Adrenal gland (tissue), 12 donors: ENCODE data around the gene NIN. TPM values are rescaled to one million over a fixed set of nuclear protein-coding genes. Genes with fewer than 3 reads are reported as not detected.

Experiments
- DNase-seq, 7 donors: peaks; one replicate each; pipeline ENCODE4 v3.0.0-alpha.2; 2019 to 2020
- H3K27ac ChIP-seq, 5 donors: fragments of 200-600 bp; sonication (generic) in 4 of 5; 1 replicate in 3 of 5; 2 replicates in 2 of 5; pipeline versions ENCODE4 v1.5.1 to v1.8.0; 2016 to 2020; ENCODE audit warnings: mild to moderate bottlenecking in 1 of 5
- H3K27me3 ChIP-seq: fragments of 200-600 bp; 2 replicates; pipeline ENCODE4 v1.8.0; 2021
- H3K36me3 ChIP-seq, 2 donors: fragments of 200-600 bp; replicated peaks in 1 of 2; 1 replicate in 1 of 2; 2 replicates in 1 of 2; pipeline versions ENCODE4 v1.5.1 to v1.8.0; 2018 to 2022
- H3K4me1 ChIP-seq, 2 donors: fragments of 200-600 bp; replicated peaks in 1 of 2; 1 replicate in 1 of 2; 2 replicates in 1 of 2; pipeline versions ENCODE4 v1.5.1 to v1.8.0; 2018 to 2021
- H3K4me3 ChIP-seq, 4 donors: fragments of 200-600 bp; sonication (generic) in 3 of 4; one replicate each; pipeline ENCODE4 v1.5.1; 2016 to 2018
- H3K9me3 ChIP-seq, 3 donors: fragments of 200-600 bp; sonication (generic) in 1 of 3; replicated peaks in 1 of 3; 1 replicate in 2 of 3; 2 replicates in 1 of 3; pipeline versions ENCODE4 v1.5.1 to v1.8.0; 2016 to 2021
- POLR2A ChIP-seq, 2 donors: fragments of 450-650 bp; IDR thresholded peaks; one replicate each; pipeline ENCODE4 v1.6.1; 2017; ENCODE audit warnings: antibody characterized with exemption in 2 of 2, mild to moderate bottlenecking in 2 of 2, moderate library complexity in 1 of 2
- WGBS, 4 donors: extraction: QIAGEN DNeasy Blood & Tissue Kit in 2 of 4; methylation state at CpG; one replicate each; pipeline versions ENCODE4 v1.1.5 to v1.1.7; 2013 to 2017; 5-methylcytosine and 5-hydroxymethylcytosine counted together
- intact Hi-C, 2 donors: fragments of 100-400 bp; cut with DNase I; formaldehyde crosslinking; loops; one replicate each; pipeline versions ENCODE4 v1.14.1 to v1.15.0; 2022 to 2023
- polyA plus RNA-seq, 3 donors: library from polyadenylated mRNA; stranded (reverse); fragments of 200-250 nt in 2 of 3; fragments of 350-450 nt in 1 of 3; fragmentation: Illumina TruSeq in 1 of 3; extraction: RNeasy Lipid Tissue Mini Kit (QIAGEN cat#74804) in 1 of 3; gene quantifications; one replicate each; pipeline ENCODE4 v1.2.3, GENCODE V29; 2013 to 2014
- total RNA-seq, 9 donors: library from RNA; depleted of rRNA in 4 of 9; stranded (reverse); fragments of >200 nt in 4 of 9; fragments of 120-200 nt in 1 of 9; fragmentation: NEBNext Ultra II Directional in 1 of 9; extraction: Animal tissue kit (Norgen Biotek cat#: 25700) in 1 of 9; gene quantifications; one replicate each; pipeline versions ENCODE4 v1.1.0 to v1.2.4, GENCODE V29; 2013 to 2023
- TF ChIP-seq, protein P1 (sequence below), 6 experiments: fragments of 450-650 bp in 4 of 6; fragments of 200-600 bp in 2 of 6; sonication (generic) in 1 of 6; IDR thresholded peaks; 1 replicate in 5 of 6; 2 replicates in 1 of 6; pipeline versions ENCODE4 v1.5.1 to v1.8.0; 2016 to 2021; ENCODE audit warnings: antibody characterized with exemption in 6 of 6, mild to moderate bottlenecking in 2 of 6, moderate library complexity in 1 of 6
- donor health status: healthy with polysubstance abuse.
- donor health status: Bipolar disorder and iron deficiency.
- donor health status: DM: yes; HTN: yes; CAD: no.
- donor health status: DM: no; HTN: no; CAD: no.
- donor health status: DM: no; HTN: no; CAD: no.
- donor health status: DM: yes; HTN: yes; CAD: no.

The NIN gene
- total and polyA plus RNA-seq, 12 donors: 3.0 to 66.1 (median 17.9) TPM

DNA sequence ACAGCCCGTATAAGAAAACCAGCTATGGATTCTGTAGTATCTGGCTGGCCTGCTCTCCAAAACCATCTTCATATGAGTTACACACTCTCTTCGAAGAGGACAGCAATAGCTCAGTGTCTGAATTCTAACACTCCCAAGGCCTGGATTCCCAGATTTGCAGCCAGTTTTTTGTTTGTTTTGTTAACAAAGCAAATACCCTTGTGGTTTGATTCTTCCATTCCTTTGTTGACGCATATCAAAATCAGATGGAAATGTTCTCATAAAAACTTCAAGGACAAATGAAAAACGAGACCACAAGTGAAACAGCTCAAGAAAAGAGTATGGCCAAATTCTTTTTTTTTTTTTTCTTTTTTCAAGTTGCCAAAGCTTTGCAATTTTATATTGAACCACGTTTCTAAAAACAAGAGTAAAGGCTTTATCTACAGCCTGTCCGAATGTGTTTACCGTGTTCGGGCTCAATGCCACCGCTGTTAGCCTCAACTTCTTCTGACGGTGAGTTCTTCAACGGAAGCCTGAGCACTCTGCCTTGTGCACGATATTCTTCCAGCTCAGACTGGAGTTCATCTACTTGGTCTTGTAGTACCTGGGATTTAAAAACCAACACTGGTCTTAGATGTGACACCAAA, 67.5 kb downstream of the NIN start:
- peak overlapping the region in 1 of 5 donors; percentile 4 for H3K27ac ChIP-seq
- H3K27me3 ChIP-seq: no peaks in the 10 kb centered on the region
- intact Hi-C loops: no loop called here
- WGBS, 4 donors: 77 to 83% (median 82%) methylated on average over 12 of the region's 12 CpGs
- no peaks in the 10 kb centered on the region for H3K9me3 ChIP-seq
- DNase-seq: no peak
- no peak overlapping the region for H3K4me3 ChIP-seq
- H3K4me1 ChIP-seq: no peaks in the 10 kb centered on the region
- TF ChIP-seq, protein P1, sequence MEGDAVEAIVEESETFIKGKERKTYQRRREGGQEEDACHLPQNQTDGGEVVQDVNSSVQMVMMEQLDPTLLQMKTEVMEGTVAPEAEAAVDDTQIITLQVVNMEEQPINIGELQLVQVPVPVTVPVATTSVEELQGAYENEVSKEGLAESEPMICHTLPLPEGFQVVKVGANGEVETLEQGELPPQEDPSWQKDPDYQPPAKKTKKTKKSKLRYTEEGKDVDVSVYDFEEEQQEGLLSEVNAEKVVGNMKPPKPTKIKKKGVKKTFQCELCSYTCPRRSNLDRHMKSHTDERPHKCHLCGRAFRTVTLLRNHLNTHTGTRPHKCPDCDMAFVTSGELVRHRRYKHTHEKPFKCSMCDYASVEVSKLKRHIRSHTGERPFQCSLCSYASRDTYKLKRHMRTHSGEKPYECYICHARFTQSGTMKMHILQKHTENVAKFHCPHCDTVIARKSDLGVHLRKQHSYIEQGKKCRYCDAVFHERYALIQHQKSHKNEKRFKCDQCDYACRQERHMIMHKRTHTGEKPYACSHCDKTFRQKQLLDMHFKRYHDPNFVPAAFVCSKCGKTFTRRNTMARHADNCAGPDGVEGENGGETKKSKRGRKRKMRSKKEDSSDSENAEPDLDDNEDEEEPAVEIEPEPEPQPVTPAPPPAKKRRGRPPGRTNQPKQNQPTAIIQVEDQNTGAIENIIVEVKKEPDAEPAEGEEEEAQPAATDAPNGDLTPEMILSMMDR (IDR thresholded peaks at IDR 0.05): no peak
- TF ChIP-seq POLR2A (IDR thresholded peaks at IDR 0.05): no peak
- H3K36me3 ChIP-seq: peaks cover 0 to 35% of the 10 kb centered on the region in 2 donors

DNA sequence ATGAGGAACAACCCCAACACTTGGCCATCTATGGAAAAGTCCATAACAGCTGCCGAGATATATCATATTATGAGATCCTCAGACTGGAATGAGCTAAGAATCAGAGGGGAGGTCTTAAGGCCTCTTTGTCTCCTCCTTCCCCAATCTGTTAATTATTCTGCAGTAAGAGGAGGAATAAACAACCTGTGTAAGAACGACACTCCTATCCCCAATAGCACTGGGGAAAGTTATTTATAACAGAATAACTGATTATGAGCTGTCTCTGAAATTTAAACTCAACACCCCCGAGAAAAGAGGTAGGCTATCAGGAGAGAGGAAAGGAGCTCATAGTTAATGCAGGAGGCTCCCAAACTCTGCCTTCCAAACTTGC, 68.0 kb downstream of the NIN start:
- Histone ChIP-seq H3K4me3 (no peak overlapping the region), H3K9me3 (no peaks in the 10 kb centered on the region), H3K4me1 (no peaks in the 10 kb centered on the region), H3K27me3 (no peaks in the 10 kb centered on the region), H3K27ac (peak overlapping the region in 1 of 5 donors; percentile 4), H3K36me3 (peaks cover 0 to 31% of the 10 kb centered on the region in 2 donors)
- no peak for DNase-seq
- intact Hi-C loops: no loop called here
- WGBS, 4 donors: 79 to 95% (median 88%) methylated on average over 3 of the region's 3 CpGs
- TF ChIP-seq, protein P1 (IDR thresholded peaks at IDR 0.05): no peak
- no peak for TF ChIP-seq POLR2A (IDR thresholded peaks at IDR 0.05)

DNA sequence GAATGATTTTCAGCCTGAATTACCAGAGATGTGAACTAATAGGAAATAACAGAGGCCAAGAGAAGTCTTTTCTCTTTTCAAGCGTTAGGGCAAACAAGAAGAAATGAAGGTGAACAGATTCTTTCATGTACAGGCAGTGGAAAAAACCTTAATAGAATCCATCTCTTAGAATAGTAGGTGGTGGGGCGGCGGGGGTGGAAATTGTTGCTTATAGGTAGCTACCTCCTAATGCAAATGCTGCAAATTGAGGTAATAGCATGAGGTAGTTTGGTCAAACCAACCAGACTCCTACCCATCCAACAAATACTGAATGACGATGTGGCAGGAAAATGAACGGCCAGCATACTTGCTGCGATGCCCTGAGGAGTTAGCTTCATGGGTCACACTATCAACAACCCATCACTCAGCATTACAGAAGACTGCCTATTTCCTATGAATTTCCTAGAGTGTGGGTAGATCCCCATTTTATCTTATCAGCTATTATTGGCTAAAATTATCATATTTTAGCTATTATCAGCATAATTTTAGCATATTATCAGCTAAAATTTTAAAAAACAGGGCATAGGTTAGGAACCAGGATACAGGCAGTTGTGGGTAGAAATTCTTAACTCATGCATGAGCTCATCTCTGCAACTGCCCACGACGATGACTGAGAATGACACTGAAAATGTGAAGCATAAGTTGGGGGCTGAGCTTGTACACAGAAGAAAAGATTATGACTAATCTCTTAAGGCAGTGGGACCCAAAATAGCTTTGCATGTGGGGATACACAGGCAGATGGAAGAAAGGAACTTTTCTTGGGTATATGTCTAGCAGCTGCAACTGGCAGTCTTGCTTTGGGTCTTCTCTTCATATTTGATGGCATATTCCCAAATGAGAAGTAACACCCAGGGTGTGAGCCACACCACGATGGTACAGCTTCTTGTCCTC, 68.7 kb downstream of the NIN start:
- DNase-seq: no peak
- intact Hi-C loops: no loop called here
- TF ChIP-seq, protein P1 (IDR thresholded peaks at IDR 0.05): no peak
- TF ChIP-seq POLR2A (IDR thresholded peaks at IDR 0.05): no peak
- Histone ChIP-seq H3K27ac (no peak overlapping the region), H3K4me3 (no peak overlapping the region), H3K9me3 (no peaks in the 10 kb centered on the region), H3K4me1 (no peaks in the 10 kb centered on the region), H3K27me3 (no peaks in the 10 kb centered on the region), H3K36me3 (peaks cover 0 to 31% of the 10 kb centered on the region in 2 donors)
- WGBS, 4 donors: 92 to 94% (median 93%) methylated on average over 9 of the region's 9 CpGs

DNA sequence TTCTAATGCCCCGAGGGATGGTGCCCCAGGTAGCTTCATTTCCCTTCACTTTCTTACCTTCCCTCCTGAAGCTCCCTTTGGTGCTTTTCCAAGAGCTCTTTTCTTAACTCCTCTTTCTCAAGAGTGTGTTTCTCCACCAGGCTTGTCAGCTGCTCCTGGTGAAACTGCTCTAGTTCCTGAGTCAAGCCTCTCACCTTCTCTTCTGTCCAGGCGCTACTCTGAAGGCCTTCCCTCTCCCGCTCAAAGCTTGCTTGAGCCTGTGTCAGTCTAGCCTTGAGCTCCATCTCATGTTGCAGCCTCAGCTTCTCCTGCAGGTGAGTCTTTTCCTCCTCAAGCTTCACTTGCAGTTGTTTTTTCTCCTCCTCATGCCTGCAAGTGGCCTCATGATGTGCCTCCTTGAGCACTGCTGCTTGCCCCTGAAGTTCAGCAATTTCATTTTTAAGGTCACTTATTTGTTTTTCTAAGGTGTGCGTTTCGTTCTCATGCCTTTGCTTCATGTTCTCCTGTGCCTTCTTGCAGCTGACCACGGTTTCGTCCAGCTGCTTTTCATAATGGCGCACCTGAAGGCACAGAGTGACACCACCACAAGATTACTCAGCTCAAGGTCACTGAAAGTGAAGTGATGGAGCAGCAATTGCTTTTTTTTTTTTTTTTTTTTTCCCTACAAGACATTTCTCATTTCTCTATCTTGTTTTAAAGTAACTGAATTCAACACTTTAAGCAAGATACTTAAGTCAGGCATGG, 71.0 kb downstream of the NIN start:
- Histone ChIP-seq H3K4me1 (no peaks in the 10 kb centered on the region), H3K27ac (no peak overlapping the region), H3K36me3 (peaks cover 0 to 31% of the 10 kb centered on the region in 2 donors), H3K9me3 (no peaks in the 10 kb centered on the region), H3K27me3 (no peaks in the 10 kb centered on the region), H3K4me3 (no peak overlapping the region)
- DNase-seq: no peak
- WGBS, 4 donors: 98 to 99% (median 98%) methylated on average over 8 of the region's 8 CpGs
- intact Hi-C loops: no loop called here
- no peak for TF ChIP-seq POLR2A (IDR thresholded peaks at IDR 0.05)
- TF ChIP-seq, protein P1 (IDR thresholded peaks at IDR 0.05): no peak
